Stomach (tissue), 4 donors: Measurements from ENCODE around the gene KANK2.

Source experiments
- POLR2A ChIP-seq, 4 donors: fragments of 450-650 bp; IDR thresholded peaks; one replicate each; pipeline ENCODE4 v1.6.1; 2016; ENCODE audit warnings: antibody characterized with exemption in 4 of 4, control low read depth in 2 of 4, mild to moderate bottlenecking in 1 of 4, moderate library complexity in 1 of 4
- TF ChIP-seq, protein P1 (sequence below), 7 experiments: fragments of 450-650 bp in 4 of 7; fragments of 200-600 bp in 3 of 7; sonication (generic) in 3 of 7; IDR thresholded peaks; one replicate each; pipeline ENCODE4 v1.5.1; 2016 to 2019; ENCODE audit warnings: antibody characterized with exemption in 7 of 7, control low read depth in 2 of 7, mild to moderate bottlenecking in 1 of 7

DNA sequence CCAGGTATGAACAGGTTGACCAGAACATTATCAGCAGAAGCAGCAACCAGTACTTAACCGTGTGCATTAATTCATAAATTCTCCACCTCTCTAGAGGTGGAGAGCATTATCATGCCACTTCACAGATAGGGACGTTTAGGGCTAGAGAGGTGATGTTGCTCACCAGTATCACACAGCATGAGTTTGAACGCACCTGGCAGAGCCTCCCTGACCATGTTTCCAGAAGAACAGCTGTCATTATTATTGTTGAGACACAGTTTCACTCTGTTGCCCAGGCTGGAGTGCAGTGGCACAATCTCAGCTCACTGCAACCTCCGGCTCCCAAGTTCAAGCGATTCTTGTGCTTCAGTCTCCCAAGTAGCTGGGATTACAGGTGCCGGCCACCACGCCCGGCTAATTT is 6.8 kb downstream of the KANK2 start:
- TF ChIP-seq, protein P1, sequence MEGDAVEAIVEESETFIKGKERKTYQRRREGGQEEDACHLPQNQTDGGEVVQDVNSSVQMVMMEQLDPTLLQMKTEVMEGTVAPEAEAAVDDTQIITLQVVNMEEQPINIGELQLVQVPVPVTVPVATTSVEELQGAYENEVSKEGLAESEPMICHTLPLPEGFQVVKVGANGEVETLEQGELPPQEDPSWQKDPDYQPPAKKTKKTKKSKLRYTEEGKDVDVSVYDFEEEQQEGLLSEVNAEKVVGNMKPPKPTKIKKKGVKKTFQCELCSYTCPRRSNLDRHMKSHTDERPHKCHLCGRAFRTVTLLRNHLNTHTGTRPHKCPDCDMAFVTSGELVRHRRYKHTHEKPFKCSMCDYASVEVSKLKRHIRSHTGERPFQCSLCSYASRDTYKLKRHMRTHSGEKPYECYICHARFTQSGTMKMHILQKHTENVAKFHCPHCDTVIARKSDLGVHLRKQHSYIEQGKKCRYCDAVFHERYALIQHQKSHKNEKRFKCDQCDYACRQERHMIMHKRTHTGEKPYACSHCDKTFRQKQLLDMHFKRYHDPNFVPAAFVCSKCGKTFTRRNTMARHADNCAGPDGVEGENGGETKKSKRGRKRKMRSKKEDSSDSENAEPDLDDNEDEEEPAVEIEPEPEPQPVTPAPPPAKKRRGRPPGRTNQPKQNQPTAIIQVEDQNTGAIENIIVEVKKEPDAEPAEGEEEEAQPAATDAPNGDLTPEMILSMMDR (IDR thresholded peaks at IDR 0.05) = no peak
- TF ChIP-seq POLR2A (IDR thresholded peaks at IDR 0.05) = no peak
